ENCODE results near the gene TSHR.
"Not testable (repeated sequence)": the region's sequence is repeated elsewhere in the genome, so short reads cannot be mapped to it uniquely, and the experiment has no call there.

Gene TSHR

DNA sequence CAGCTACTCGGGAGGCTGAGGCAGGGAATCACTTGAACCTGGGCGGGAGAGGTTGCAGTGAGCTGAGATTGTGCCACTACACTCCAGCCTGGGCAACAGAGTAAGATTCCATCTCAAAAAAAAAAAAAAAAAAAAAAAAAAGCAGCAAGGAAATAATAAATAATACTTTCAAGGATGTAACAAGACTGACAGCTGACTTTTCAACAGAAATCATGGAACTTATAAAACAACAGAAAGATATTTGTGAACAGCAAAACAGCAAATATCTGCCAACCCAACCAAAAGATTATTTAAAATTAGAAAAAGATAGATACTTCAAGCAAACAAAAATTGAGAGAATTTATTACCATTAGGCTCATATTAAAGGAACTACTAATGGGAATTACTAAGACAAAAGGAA, 115.1 kb downstream of the TSHR start:
- no peak for DNase-seq

DNA sequence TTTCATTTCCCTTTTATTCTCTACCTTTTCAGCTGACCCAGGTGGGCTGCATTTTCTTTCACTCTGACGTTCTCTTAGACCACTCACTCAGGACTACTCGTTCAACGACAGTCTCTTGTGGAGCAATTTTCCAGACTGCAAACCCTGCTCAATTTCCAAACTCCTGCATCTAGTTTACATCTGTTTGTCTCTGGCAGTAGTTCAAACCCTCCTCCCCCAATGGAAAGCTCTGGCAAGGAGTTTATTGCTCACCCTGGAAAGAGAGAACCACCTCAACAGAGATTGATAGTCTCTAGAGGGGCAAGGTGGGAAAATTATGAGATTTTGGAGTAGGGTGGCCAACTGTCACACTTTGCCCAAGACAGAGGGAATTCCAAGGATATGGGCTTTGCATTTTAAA, 130.2 kb downstream of the TSHR start:
- DNase-seq: no peak

DNA sequence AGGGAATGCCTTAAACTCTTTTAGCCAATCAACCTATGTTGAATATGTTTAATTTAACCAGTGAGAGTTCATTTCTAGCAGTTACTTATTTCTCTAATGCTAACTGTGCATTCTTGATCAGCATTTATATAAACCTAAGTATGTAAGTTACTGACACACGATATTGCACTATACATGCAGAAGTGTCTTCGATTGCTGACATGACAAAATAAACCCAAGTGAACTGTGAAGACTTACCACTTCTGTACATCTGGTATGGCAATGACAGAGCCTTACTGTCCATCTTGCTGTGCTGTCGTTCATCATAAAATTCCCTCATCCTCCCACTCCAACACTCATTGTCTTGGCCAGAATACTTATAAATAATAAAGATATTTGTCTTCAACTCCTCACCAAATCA, 131.8 kb downstream of the TSHR start:
- DNase-seq: no peak

DNA sequence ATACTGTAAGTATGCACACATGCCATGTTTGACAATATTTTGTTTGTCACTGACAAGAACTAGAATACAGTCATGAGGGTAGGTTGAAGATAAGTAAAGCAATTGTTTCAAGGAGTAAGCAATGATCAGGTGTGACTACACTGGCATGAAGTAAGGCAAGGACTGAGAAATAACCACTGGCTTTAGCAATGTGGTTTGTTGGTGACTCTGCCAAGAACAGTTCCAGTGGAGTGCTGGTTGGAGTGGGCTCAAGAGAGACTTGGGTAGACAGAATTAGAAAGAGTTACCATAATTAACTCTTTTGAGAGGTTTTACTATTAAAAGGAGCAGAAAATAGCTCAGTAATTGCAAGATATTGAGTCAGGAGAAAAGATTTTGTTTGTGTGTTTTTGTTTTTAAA, 135.7 kb downstream of the TSHR start:
- no peak for DNase-seq

DNA sequence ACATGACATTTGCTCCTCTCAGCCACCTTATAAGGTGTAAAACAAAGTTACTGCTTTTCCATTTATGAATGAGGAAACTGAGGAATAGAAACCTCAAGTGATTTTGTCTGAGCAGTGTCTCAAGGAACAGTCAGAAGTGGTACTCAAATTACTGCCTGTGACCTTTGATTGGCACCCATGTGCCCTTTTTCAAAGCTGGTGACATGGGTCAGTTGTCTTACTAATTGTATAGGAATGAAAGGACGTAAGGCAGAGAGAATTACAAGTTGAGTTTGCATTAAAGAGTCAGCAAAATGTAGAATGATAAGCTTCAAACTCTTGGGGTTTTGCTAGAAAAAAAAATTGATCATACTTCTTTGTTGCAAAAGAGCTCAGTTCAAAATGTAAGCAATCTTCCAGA, 136.2 kb downstream of the TSHR start:
- DNase-seq: no peak

DNA sequence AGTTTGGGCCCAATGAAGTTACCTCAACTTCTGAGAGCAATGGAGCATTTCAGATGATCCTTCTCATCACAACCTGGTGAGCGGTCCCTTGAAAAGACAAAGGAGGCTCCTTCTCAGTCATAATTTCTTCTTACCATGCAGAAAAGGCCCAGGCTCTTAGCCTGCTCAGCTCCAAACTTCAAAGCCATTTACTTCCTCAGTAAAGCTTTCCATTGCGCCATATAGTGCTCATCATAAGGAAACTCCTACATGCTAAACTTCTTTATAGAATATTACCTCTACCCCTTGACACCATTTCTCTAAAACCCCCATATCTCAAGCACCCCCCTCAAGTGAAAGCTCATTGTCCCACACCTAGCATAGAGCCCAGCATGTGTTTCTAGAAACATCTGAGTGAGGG, 138.2 kb downstream of the TSHR start:
- peak; percentile 36 to 41 for DNase-seq

DNA sequence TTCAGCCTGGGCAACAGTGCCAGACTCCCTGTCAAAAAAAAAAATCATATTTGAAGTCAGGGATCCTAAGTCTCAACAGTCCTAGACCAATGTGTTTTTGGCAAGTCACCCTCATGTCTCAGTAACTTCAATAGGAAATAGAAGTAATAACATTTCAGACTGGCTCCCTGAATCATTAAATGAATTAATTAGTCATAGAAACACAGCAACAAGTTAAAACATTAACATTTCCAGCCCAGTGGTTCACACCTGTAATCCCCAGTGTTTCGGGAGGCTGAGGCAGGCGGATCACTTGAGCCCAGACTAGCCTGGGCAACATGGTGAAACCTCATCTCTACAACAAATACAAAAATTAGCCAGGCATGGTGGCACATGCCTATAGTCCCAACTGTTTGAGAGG, 140.1 kb downstream of the TSHR start:
- DNase-seq: no peak

DNA sequence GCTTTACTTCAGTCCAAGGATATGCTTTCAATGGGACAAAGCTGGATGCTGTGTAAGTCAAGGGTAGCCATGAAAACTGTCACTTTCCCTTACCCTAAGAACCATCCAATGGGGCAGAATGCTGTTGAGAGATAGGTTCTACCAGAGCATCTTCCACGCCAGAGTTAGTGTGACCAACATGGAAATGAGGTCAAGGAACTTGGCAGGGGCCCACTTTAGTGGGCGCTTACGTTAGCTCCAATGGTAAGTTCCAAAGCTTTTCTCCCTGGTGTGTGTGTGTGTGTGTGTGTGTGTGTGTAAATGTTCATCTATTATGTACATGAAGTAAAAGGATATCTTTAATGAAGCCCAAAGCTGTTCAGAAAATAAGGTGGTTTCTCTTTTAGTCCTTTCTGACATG, 141.2 kb downstream of the TSHR start:
- no peak for DNase-seq

DNA sequence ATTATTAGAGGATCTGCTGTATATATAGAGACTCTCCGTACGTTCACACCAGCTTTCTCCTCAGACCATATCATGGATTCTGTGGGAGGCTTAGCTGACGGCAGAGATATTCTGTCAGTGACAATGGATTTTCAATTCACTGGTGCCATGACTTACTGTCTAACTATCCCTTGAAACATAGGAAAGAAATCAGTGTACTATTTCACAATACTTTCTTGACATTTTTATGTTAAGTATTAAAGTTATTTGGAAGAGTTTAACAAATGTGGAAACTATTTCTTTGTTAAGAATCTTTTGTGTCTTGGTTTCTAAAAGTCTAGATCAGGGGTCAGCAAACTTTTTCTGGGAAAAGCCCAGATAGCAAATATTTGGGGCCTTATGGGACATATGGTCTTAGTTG, 146.8 kb downstream of the TSHR start:
- DNase-seq: no peak

DNA sequence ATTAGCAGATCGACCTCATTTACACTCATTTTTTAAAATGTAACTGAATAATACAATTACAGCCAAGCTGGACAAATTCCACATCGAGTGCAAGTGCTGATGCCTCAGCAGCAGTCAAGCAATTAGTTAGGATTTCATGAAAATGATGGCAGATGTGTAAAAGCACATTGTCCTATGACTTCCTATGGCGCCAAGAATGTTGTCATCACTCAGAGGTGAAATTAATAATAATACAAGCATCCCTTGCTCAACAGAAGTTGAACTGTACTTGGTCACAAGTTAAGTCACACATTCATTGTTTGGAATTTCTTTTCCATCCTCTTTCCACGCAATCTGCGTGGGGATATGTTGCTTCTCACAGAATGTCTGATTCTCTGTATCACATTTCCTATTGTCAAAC, 148.0 kb downstream of the TSHR start:
- no peak for DNase-seq

DNA sequence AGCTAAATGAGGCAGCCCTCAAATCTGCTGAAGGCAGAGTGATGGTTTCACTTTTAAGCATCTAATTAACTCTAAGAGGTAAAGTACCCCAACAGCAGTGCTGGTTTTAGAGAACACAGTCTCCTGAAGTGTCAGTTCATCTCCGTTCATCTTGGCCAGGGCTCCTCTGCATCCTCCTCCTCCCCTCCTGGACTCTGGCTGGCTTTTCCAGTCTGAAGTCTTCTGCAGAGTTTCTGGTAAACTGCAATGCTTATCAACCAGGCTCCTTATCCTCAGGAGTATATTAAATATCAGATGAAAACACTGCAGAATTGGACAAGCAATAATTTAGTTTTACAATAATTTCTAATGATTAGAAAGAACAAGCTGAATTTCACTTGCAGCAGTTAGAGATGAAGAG, 150.0 kb downstream of the TSHR start:
- no peak for DNase-seq

DNA sequence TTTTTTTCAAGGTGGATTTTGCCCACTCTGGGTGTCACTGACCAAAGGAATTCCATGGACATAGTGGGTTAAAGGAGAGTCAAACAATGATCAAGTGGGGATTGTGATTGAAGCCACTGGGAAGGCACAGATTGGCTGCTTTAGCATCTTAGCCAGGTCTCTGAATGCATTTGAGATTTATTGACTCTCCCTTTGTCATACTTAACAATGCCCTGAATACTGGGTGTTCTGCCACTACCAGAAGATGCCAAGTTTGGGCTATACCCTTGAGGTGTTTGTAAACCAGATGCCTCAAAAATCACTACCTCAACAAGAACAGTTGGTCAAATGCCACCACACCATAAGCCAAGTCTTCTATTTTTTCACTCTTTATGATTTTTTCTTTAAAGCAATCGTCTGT, 150.5 kb downstream of the TSHR start:
- no peak for DNase-seq

DNA sequence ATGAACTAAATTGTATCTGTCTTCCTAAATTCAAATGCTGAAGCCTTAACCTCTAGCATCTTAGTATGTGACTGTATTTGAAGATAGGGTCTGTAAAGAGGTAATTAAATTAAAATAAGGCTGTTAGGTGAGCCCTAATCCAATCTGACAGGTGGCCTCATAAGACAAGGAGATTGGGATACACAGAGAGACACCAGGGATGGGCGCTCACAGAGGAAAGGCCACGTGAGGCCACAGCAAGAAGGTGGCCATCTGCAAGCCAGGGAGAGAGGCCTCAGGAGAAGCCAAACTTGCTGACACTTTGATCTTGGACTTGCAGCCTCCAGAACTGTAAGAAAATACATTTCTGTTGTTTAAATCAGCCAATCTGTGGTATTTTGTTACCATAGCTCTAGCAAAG, 154.8 kb downstream of the TSHR start:
- no peak for DNase-seq

DNA sequence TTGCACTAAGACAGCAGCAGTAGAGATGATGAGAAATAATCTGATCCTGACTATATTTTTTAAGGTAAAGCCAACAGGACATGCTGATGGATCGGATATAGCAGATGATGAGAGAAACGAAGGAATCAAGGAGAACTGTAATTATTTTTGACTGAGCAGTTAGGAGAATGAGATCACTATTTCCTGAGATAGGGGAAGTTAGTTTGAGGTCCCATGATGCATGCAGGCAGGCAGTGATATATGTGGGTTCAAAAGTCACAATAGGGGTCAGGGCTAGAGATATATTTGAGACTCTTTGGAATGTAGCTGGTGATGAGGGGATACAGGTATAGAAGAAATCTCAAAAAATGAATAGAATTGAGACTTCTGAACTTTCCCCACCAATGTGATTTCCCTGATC, 157.8 kb downstream of the TSHR start:
- DNase-seq: peak; percentile 35 to 48

DNA sequence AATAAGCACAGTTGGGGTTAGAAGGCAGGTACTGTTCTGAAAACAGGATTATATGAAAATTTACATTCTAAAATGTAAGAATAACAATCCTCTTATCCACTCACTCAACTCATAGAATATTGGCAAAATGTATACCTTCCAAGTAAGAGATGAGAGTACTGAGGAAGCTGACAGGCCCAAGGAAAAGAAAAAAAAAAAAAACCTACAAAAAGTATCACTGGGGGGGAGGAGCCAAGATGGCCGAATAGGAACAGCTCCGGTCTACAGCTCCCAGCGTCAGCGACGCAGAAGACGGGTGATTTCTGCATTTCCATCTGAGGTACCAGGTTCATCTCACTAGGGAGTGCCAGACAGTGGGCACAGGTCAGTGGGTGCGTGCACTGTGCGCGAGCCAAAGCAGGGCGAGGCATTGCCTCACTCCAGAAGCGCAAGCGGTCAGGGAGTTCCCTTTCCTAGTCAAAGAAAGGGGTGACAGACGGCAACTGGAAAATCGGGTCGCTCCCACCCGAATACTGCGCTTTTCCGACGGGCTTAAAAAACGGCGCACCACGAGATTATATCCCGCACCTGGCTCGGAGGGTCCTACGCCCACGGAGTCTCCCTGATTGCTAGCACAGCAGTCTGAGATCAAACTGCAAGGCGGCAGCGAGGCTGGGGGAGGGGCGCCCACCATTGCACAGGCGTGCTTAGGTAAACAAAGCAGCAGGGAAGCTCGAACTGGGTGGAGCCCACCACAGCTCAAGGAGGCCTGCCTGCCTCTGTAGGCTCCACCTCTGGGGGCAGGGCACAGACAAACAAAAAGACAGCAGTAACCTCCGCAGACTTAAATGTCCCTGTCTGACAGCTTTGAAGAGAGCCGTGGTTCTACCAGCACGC, 158.8 kb downstream of the TSHR start:
- not testable (repeated sequence) for DNase-seq

DNA sequence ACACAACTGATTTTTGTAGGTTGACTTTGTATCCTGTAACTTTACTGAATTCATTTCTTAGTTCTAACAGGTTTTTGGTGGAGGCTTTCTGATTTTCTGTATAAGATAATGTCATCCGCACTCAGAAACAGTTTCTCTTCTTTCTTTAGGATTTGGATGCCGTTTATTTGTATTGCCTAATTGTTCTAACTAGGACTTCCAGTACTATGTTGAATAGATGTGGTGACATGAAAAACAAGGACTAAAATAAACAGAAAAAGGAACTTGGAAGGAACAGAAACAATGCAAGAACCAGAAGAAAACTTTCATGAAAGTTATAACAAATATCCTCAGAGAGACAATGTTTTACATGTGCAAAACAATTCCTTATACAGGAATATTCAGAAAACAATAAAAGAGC, 165.1 kb downstream of the TSHR start:
- DNase-seq: peak in 1 of 2 donors; percentile 61

DNA sequence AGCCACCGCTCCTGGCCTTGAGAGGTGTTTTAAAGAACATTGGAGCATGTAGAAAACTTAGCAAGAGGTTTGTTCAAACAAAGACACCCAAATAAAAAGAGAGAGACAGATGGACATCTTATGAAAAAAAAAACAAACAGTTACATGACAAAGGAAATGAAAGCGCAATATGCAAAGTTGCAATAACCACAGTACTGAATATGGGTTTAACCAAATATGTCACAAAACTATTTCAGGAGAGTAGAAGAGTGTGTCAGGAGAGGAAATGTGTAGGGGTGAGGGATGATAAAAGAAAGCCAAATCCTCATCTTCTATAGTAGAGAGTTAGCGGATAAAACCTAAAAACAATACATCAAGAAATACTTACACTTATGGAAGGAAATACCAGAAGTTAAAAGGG, 166.9 kb downstream of the TSHR start:
- peak in 1 of 2 donors; percentile 59 for DNase-seq

DNA sequence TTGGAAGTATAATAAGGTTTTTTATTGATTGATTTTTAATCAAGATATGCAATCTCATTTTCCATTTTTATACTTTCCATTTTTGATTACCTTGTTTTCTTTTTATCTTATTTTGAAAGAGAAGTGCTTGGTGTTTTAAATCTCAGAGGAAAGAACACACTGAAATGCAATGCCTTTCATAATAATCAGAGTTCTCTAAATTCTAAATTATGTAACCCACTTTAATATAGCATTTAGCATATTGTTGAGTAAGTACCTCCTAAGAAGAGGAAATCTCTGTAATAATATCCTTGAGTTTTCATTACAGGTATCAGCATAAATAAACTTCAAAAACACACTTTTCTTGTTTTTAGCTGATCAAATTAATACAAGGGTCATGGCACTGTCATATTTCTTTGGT, 168.4 kb downstream of the TSHR start:
- peak in 1 of 2 donors; percentile 86 for DNase-seq

DNA sequence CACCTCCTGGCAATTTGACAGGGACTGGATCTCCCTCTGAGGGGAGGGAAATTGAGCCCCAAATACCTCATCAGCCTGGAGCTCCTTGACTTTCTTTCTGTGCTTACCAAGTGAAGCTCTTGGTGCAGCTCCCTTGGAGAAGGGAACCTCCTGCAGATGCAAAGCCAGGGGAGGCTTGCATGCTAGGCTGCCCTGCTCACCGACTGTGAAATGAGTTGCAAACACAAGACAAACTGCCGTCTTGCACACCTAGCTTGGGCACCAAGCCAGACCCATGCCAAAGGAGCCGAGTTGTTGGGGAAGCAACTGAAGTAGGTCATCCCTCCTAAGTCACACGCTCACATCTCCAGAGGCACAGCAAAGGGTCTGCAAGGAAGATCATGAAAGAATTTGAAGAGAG, 170.1 kb downstream of the TSHR start:
- no peak for DNase-seq

DNA sequence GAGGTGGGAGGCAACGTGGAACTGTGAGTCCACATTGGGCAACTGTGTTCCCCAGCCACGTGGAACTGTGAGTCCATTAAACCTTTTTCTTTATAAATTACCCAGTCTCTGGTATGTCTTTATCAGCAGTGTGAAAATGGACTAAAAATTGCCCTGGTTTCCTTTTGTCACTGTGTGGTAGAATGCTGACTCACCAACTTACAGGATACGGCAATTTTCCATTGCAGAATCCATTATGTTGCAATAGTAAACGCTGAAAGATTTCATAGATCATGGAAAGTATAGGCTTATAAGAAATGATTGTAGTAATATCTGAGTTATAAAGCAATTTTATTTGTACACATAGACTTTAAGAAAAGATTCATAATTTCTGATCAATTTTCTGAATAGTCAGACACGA, 172.4 kb downstream of the TSHR start:
- DNase-seq: peak; percentile 50 to 83

DNA sequence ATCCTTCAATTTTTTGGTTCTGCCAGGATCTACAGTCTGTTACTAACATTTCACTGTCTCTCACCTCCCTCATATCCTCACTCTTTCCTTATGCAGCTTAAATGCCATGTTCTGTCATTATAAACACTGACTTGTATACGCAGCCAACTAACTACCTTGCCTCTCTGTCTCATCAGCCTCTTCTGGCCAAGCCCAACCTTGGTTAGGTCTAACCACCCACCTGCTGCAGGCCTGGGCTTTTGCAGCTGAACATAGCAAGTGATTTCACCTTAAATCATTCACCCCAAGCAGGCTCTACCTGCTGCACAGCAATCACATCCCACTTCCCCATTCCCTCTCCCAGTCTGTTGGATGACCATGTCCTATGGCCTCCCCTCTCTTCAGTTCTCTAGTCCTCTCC, 173.8 kb downstream of the TSHR start:
- no peak for DNase-seq

DNA sequence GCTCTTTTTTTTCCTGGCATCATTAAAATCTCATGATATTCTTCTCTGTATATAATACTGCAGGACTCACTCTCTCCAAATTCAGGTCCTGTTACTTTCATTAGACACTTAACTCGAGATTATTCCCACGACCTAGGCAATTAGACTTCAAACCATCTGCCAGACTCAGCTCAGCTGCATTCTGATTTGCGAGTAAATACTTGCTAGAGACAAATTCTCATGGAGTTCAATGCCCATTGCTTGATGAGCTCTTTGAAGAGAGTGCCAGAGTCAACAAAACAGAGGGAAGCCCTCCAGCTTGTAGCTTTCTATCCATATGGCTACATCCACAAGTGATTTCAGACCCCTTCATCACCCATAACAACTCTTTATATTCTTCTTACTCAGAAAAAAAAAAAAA, 177.0 kb downstream of the TSHR start:
- DNase-seq: no peak

DNA sequence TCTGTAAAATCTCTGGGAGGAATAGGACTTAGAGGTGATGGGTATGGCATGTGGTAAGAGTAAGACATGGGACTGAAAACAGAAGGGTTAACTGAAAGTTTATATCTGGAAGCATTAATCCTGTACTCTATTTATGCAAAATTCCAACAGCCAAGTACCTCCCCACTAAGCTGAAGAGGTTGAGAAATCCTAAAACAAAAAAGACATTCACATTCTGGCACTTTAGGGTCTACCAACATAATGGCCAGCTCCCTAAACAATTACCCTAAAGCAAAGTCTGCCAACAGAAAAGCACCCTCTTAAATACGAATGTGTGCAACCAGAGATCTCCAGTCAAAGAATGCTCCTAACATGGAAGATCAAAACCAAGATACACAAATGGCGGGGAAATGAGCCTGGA, 178.0 kb downstream of the TSHR start:
- DNase-seq: no peak

DNA sequence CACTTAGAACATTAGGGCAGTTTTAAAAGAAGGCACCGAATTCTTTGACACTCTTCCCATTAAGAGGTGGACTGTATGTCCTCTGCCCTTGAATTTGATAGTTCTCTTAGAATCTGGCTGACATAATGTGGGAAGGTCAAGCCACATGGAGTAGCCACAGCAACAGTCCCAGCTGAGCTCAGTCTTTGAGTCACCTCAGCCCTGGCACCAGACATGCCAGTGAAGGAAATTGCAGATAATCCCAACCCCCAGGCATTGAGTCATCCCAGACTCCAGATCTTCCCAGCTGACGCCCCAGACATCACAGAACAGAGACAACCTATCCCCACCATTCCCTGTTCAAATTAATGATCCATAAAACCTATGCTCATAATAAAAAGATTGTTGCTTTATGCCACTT, 181.9 kb downstream of the TSHR start:
- peak; percentile 19 to 56 for DNase-seq

DNA sequence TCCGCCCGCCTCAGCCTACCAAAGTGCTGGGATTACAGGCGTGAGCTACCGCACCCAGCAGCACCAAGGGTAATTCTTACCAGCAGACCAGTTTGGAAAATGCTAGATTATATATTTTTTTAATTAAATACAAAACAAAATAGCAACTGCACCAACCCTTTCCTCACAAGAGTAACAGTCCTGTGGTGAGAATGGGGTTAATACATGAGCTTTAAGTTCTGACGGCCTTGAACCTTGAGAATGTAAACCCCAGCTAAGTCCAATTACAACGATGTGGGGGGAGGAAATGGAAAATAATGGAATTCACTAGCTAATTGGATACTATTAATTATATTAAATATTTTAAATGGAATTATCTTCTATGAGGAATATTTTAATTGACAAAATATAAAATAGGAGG, 183.0 kb downstream of the TSHR start:
- DNase-seq: no peak

Data from inflammatory macrophage (primary cell).